GM23338 (cell line): ENCODE data around the gene GGCX. TPM values are rescaled to one million over a fixed set of nuclear protein-coding genes. Genes with fewer than 3 reads are reported as not detected.

Source experiments
- ATAC-seq: fragments of 200-7000 bp; cut with Tn5 transposase; 3 replicates; pipeline ENCODE4 v1.9.1; 2020
- DNase-seq: peaks from one replicate; pipeline ENCODE4 v3.0.0-alpha.2; 2015; ENCODE audit warnings: low spot score
- H2AFZ ChIP-seq: fragments of 200-600 bp; sonication (generic); 2 replicates; pipeline ENCODE4 v1.8.0; 2016; ENCODE audit warnings: antibody characterized with exemption, mild to moderate bottlenecking, moderate library complexity
- H3F3A ChIP-seq: fragments of 200-600 bp; sonication (generic); replicated peaks from 2 replicates; pipeline ENCODE4 v1.8.0; 2017; ENCODE audit warnings: antibody characterized with exemption, mixed run types, low read depth
- H3K27ac ChIP-seq: fragments of 200-600 bp; sonication (generic); 2 replicates; pipeline ENCODE4 v1.6.1; 2016; ENCODE audit warnings: low read depth
- H3K27me3 ChIP-seq: fragments of 200-600 bp; sonication (generic); 2 replicates; pipeline ENCODE4 v1.8.0; 2016; ENCODE audit warnings: mild to moderate bottlenecking, mixed run types, moderate library complexity; ENCODE audit not compliant: insufficient read depth
- H3K36me3 ChIP-seq: fragments of 200-600 bp; sonication (generic); 2 replicates; pipeline ENCODE4 v1.8.0; 2016; ENCODE audit warnings: mild to moderate bottlenecking; ENCODE audit not compliant: insufficient read depth
- H3K4me1 ChIP-seq: fragments of 200-600 bp; sonication (generic); 2 replicates; pipeline ENCODE4 v1.8.0; 2016; ENCODE audit warnings: mild to moderate bottlenecking, moderate library complexity; ENCODE audit not compliant: insufficient read depth
- H3K4me2 ChIP-seq: fragments of 200-600 bp; sonication (generic); 2 replicates; pipeline ENCODE4 v1.7.1; 2017; ENCODE audit warnings: mixed run types
- H3K4me3 ChIP-seq: fragments of 200-600 bp; sonication (generic); 2 replicates; pipeline ENCODE4 v1.6.1; 2016; ENCODE audit warnings: mixed run types
- H3K79me2 ChIP-seq: fragments of 200-600 bp; sonication (generic); replicated peaks from 2 replicates; pipeline ENCODE4 v1.8.0; 2017; ENCODE audit warnings: mild to moderate bottlenecking; ENCODE audit not compliant: insufficient read depth
- H3K9me2 ChIP-seq: fragments of 200-600 bp; sonication (generic); 2 replicates; pipeline ENCODE4 v1.8.0; 2017; ENCODE audit not compliant: insufficient read depth
- H4K20me1 ChIP-seq: fragments of 200-600 bp; sonication (generic); replicated peaks from 2 replicates; pipeline ENCODE4 v1.8.0; 2017; ENCODE audit warnings: mild to moderate bottlenecking; ENCODE audit not compliant: insufficient read depth
- H3K27ac Mint-ChIP-seq: 2 replicates; pipeline ENCODE4 v1.8.0; 2020; ENCODE audit warnings: inconsistent platforms, mild to moderate bottlenecking, moderate library complexity, mixed read lengths
- H3K27me3 Mint-ChIP-seq: 3 replicates; pipeline ENCODE4 v1.8.0; 2022; ENCODE audit warnings: low read depth, mild to moderate bottlenecking, moderate library complexity, mixed read lengths, inconsistent platforms; ENCODE audit not compliant: insufficient read depth, poor library complexity
- H3K36me3 Mint-ChIP-seq: 3 replicates; pipeline ENCODE4 v1.8.0; 2021; ENCODE audit warnings: low read depth, mild to moderate bottlenecking, inconsistent platforms, moderate library complexity, mixed read lengths
- H3K4me1 Mint-ChIP-seq: 3 replicates; pipeline ENCODE4 v1.8.0; 2020; ENCODE audit warnings: mild to moderate bottlenecking, inconsistent platforms, mixed read lengths
- H3K4me3 Mint-ChIP-seq: 3 replicates; pipeline ENCODE4 v1.8.0; 2021; ENCODE audit warnings: moderate library complexity, mild to moderate bottlenecking, inconsistent platforms, mixed read lengths
- H3K9me3 Mint-ChIP-seq: 3 replicates; pipeline ENCODE4 v1.8.0; 2020; ENCODE audit warnings: moderate library complexity, mild to moderate bottlenecking, inconsistent platforms, mixed read lengths
- CREB1 ChIP-seq: fragments of 250-450 bp; sonication (Bioruptor Pico); IDR thresholded peaks from 2 replicates; pipeline ENCODE4 v1.5.0; 2020; ENCODE audit warnings: low read depth, mild to moderate bottlenecking, moderate library complexity
- CTCF ChIP-seq, 2 experiments: fragments of 200-600 bp in 1 of 2; sonication (generic) in 1 of 2; conservative IDR thresholded peaks; 2 replicates each; pipeline versions ENCODE4 v1.5.1 to v1.6.1; 2016 to 2017; ENCODE audit warnings: antibody characterized with exemption in 2 of 2, low read depth in 2 of 2, mild to moderate bottlenecking in 2 of 2, moderate library complexity in 1 of 2
- EZH2 ChIP-seq: fragments of 200-600 bp; sonication (generic); IDR thresholded peaks from one replicate; pipeline ENCODE4 v1.8.0; 2017; ENCODE audit warnings: antibody characterized with exemption, mild to moderate bottlenecking, low read depth; ENCODE audit not compliant: unreplicated experiment
- EZH2phosphoT487 ChIP-seq: fragments of 200-600 bp; sonication (generic); IDR thresholded peaks from one replicate; pipeline ENCODE4 v1.8.1; 2018; ENCODE audit warnings: antibody characterized with exemption; ENCODE audit not compliant: unreplicated experiment
- JUNB ChIP-seq: IDR thresholded peaks from one replicate; pipeline ENCODE4 v1.6.1; 2016; ENCODE audit warnings: antibody characterized with exemption; ENCODE audit not compliant: unreplicated experiment
- POLR2AphosphoS5 ChIP-seq: IDR thresholded peaks from 2 replicates; pipeline ENCODE4 v1.6.1; 2016; ENCODE audit warnings: antibody characterized with exemption, low read depth
- STAT1 ChIP-seq: IDR thresholded peaks from one replicate; pipeline ENCODE4 v1.6.1; 2016; ENCODE audit warnings: antibody characterized with exemption; ENCODE audit not compliant: unreplicated experiment
- ZNF114 ChIP-seq: fragments of 250-450 bp; sonication (Bioruptor Pico); IDR thresholded peaks from 2 replicates; pipeline ENCODE4 v1.5.0; 2020; ENCODE audit warnings: mild to moderate bottlenecking, moderate library complexity
- ZNF331 ChIP-seq: fragments of 250-450 bp; sonication (Bioruptor Pico); IDR thresholded peaks from 2 replicates; pipeline ENCODE4 v1.5.0; 2020; ENCODE audit warnings: low read depth, mild to moderate bottlenecking, moderate library complexity
- ZNF462 ChIP-seq: fragments of 250-450 bp; sonication (Bioruptor Pico); IDR thresholded peaks from 2 replicates; pipeline ENCODE4 v1.5.0; 2020; ENCODE audit warnings: mild to moderate bottlenecking, moderate library complexity
- polyA plus RNA-seq: library from polyadenylated mRNA; unstranded; fragments of >200 nt; fragmentation: Nextera tagmentation; extraction: Ambion mirVana; gene quantifications from 2 replicates; pipeline ENCODE4 v1.2.1, GENCODE V29; 2016
- total RNA-seq: library from RNA; depleted of rRNA; stranded (reverse); fragments of >200 nt; shearing (Covaris generic); gene quantifications from 2 replicates; pipeline ENCODE4 v1.2.3, GENCODE V29; 2014

The GGCX gene
- total and polyA plus RNA-seq, 2 experiments from 2014 or later = 14.4 to 36.2 TPM

GRCh38 chr2:85542777-85543176 lies 18.5 kb downstream of the GGCX start (continued):
- TF ChIP-seq CTCF (conservative IDR thresholded peaks at IDR 0.05; ENCODE audit: low read depth in 2 of 2) (no peak), POLR2AphosphoS5 (no peak)

GRCh38 chr2:85541753-85542457 lies 19.4 kb downstream of the GGCX start:
- Histone ChIP-seq H3K4me2 (peak overlapping the region; percentile 96), H3K4me3 (peak overlapping the region; percentile 92), H3K79me2 (peaks cover 45% of the 10 kb centered on the region), H4K20me1 (peaks cover 38% of the 10 kb centered on the region), H3K9me2 (no peaks in the 10 kb centered on the region), H3K4me1 (peaks cover 21% of the 10 kb centered on the region), H3F3A (peaks cover 70% of the 10 kb centered on the region), H3K36me3 (peaks cover 59% of the 10 kb centered on the region), H3K27ac (peak overlapping the region; percentile 100), H3K27me3 (no peaks in the 10 kb centered on the region), H2AFZ (no peak overlapping the region)
- H3K27ac Mint-ChIP-seq = no peak overlapping the region
- H3K9me3 Mint-ChIP-seq = no peaks in the 10 kb centered on the region
- peak overlapping the region; percentile 98 for H3K4me3 Mint-ChIP-seq
- H3K4me1 Mint-ChIP-seq = peaks cover 42% of the 10 kb centered on the region
- DNase-seq = no peak
- no peak for ATAC-seq
- peaks cover 78% of the 10 kb centered on the region for H3K36me3 Mint-ChIP-seq
- H3K27me3 Mint-ChIP-seq = peaks cover 21% of the 10 kb centered on the region
- TF ChIP-seq ZNF114 (CRISPR knock-in tag) = no peak
- no peak for TF ChIP-seq STAT1
- no peak for TF ChIP-seq CREB1 (CRISPR knock-in tag)
- no peak for TF ChIP-seq EZH2
- TF ChIP-seq ZNF331 = no peak
- TF ChIP-seq JUNB = no peak

GRCh38 chr2:85541262-85541661 lies 20.0 kb downstream of the GGCX start:
- Histone ChIP-seq H3F3A (peaks cover 64% of the 10 kb centered on the region), H3K79me2 (peaks cover 47% of the 10 kb centered on the region)
- no peak for TF ChIP-seq CTCF (conservative IDR thresholded peaks at IDR 0.05; ENCODE audit: low read depth in 2 of 2)
- TF ChIP-seq ZNF462 = no peak
- no peak for TF ChIP-seq EZH2phosphoT487

More at GRCh38 chr2:85541262-85541661, 20.0 kb downstream of the GGCX start:
- Mint-ChIP-seq H3K4me3 (peak overlapping the region; percentile 98), H3K9me3 (peaks cover 1% of the 10 kb centered on the region; the same call in 2 of the 3 replicates), H3K27me3 (peaks cover 15% of the 10 kb centered on the region), H3K36me3 (peaks cover 74% of the 10 kb centered on the region), H3K4me1 (peaks cover 48% of the 10 kb centered on the region), H3K27ac (peak overlapping the region; percentile 30; the same call in 1 of the 2 replicates)
- peak overlapping the region; percentile 96 for H3K4me2 ChIP-seq
- H2AFZ ChIP-seq = no peak overlapping the region
- no peaks in the 10 kb centered on the region for H3K27me3 ChIP-seq
- ATAC-seq = no peak
- peaks cover 38% of the 10 kb centered on the region for H4K20me1 ChIP-seq
- H3K36me3 ChIP-seq = peaks cover 59% of the 10 kb centered on the region
- H3K4me1 ChIP-seq = peaks cover 23% of the 10 kb centered on the region
- H3K27ac ChIP-seq = peak overlapping the region; percentile 100
- H3K4me3 ChIP-seq = peak overlapping the region; percentile 92
- H3K9me2 ChIP-seq = no peaks in the 10 kb centered on the region
- DNase-seq = no peak
